H9 (cell line): Measurements from ENCODE around the gene MAP2K7. TPM values are rescaled to one million over a fixed set of nuclear protein-coding genes. Genes with fewer than 3 reads are reported as not detected.
A peak's percentile ranks its signal among the peaks of the same experiment; 100 is the strongest.

Source experiments
- DNase-seq: peaks from one replicate; pipeline ENCODE4 v3.0.0-alpha.2; 2017
- H2AFZ ChIP-seq: one replicate; pipeline ENCODE4 v1.6.1; 2013; ENCODE audit warnings: mild to moderate bottlenecking, low read length, control low read depth, moderate library complexity
- H2AK5ac ChIP-seq: 2 replicates; pipeline ENCODE4 v1.6.1; 2013; ENCODE audit warnings: low read length, control low read depth, mixed read lengths; ENCODE audit not compliant: insufficient read length
- H2BK120ac ChIP-seq: one replicate; pipeline ENCODE4 v1.6.1; 2013; ENCODE audit warnings: low read depth, mild to moderate bottlenecking, low read length, control low read depth, inconsistent platforms; ENCODE audit not compliant: poor library complexity, severe bottlenecking
- H2BK12ac ChIP-seq: 2 replicates; pipeline ENCODE4 v1.6.1; 2013; ENCODE audit warnings: low read length, control low read depth, mixed read lengths, low read depth; ENCODE audit not compliant: insufficient read length
- H2BK15ac ChIP-seq: 2 replicates; pipeline ENCODE4 v1.6.1; 2013; ENCODE audit warnings: low read depth, low read length, control low read depth
- H2BK20ac ChIP-seq: one replicate; pipeline ENCODE4 v1.6.1; 2013; ENCODE audit warnings: low read depth, mild to moderate bottlenecking, low read length, control low read depth, inconsistent platforms; ENCODE audit not compliant: poor library complexity, severe bottlenecking
- H2BK5ac ChIP-seq: 2 replicates; pipeline ENCODE4 v1.6.1; 2013; ENCODE audit warnings: low read length, control low read depth, mixed read lengths; ENCODE audit not compliant: insufficient read length
- H3K14ac ChIP-seq: 2 replicates; pipeline ENCODE4 v1.6.1; 2013; ENCODE audit warnings: low read length, control low read depth; ENCODE audit not compliant: insufficient read depth
- H3K18ac ChIP-seq: 2 replicates; pipeline ENCODE4 v1.6.1; 2013; ENCODE audit warnings: low read depth, mild to moderate bottlenecking, mixed read lengths, low read length, control low read depth; ENCODE audit not compliant: insufficient read length
- H3K23ac ChIP-seq: 2 replicates; pipeline ENCODE4 v1.6.1; 2013; ENCODE audit warnings: low read length, control low read depth, mixed read lengths, low read depth; ENCODE audit not compliant: insufficient read length
- H3K23me2 ChIP-seq: 2 replicates; pipeline ENCODE4 v1.6.1; 2013; ENCODE audit warnings: low read depth, mild to moderate bottlenecking, mixed read lengths, low read length, control low read depth; ENCODE audit not compliant: insufficient read length, poor library complexity, severe bottlenecking
- H3K27ac ChIP-seq: 2 replicates; pipeline ENCODE4 v1.5.1; 2013; ENCODE audit warnings: low read length, control low read depth, mixed read lengths, low read depth; ENCODE audit not compliant: insufficient read length
- H3K27me3 ChIP-seq: 2 replicates; pipeline ENCODE4 v1.6.1; 2013; ENCODE audit warnings: low read length, control low read depth, inconsistent platforms; ENCODE audit not compliant: insufficient read depth
- H3K4ac ChIP-seq: 2 replicates; pipeline ENCODE4 v1.6.1; 2013; ENCODE audit warnings: low read depth, mild to moderate bottlenecking, control low read depth, inconsistent platforms, low read length, moderate library complexity
- H3K4me1 ChIP-seq: 2 replicates; pipeline ENCODE4 v1.6.1; 2013; ENCODE audit warnings: low read length, control low read depth, inconsistent platforms; ENCODE audit not compliant: insufficient read depth
- H3K4me2 ChIP-seq: 2 replicates; pipeline ENCODE4 v1.6.1; 2013; ENCODE audit warnings: low read length, control low read depth, mixed read lengths; ENCODE audit not compliant: insufficient read length, insufficient read depth
- H3K56ac ChIP-seq: 2 replicates; pipeline ENCODE4 v1.6.1; 2013; ENCODE audit warnings: low read depth, mild to moderate bottlenecking, mixed read lengths, low read length, control low read depth; ENCODE audit not compliant: insufficient read length
- H3K79me1 ChIP-seq: 2 replicates; pipeline ENCODE4 v1.6.1; 2013; ENCODE audit warnings: low read depth, mild to moderate bottlenecking, moderate library complexity, low read length, control low read depth, inconsistent platforms; ENCODE audit not compliant: insufficient read depth, poor library complexity, severe bottlenecking
- H3K79me2 ChIP-seq: 2 replicates; pipeline ENCODE4 v1.6.1; 2013; ENCODE audit warnings: low read length, control low read depth, inconsistent platforms; ENCODE audit not compliant: insufficient read depth
- H3K9ac ChIP-seq: 2 replicates; pipeline ENCODE4 v1.6.1; 2013; ENCODE audit warnings: low read length, control low read depth, mixed read lengths; ENCODE audit not compliant: insufficient read length; ENCODE audit errors: extremely low read depth
- H3K9me3 ChIP-seq: one replicate; pipeline ENCODE4 v1.6.1; 2013; ENCODE audit warnings: low read depth, low read length, inconsistent platforms; ENCODE audit not compliant: control insufficient read depth
- H3T11ph ChIP-seq: one replicate; pipeline ENCODE4 v1.6.1; 2013; ENCODE audit warnings: mild to moderate bottlenecking, low read length, control low read depth, inconsistent platforms
- H4K20me1 ChIP-seq: one replicate; pipeline ENCODE4 v1.6.1; 2013; ENCODE audit not compliant: control insufficient read depth, insufficient read length, insufficient read depth
- H4K5ac ChIP-seq: 2 replicates; pipeline ENCODE4 v1.6.1; 2013; ENCODE audit warnings: low read depth, mild to moderate bottlenecking, mixed read lengths, low read length, control low read depth; ENCODE audit not compliant: insufficient read length
- H4K8ac ChIP-seq: replicated peaks from 2 replicates; pipeline ENCODE4 v1.6.1; 2013; ENCODE audit warnings: low read length, control low read depth, mixed read lengths, low read depth; ENCODE audit not compliant: insufficient read length
- H4K91ac ChIP-seq: 2 replicates; pipeline ENCODE4 v1.6.1; 2013; ENCODE audit warnings: low read depth, mild to moderate bottlenecking, moderate library complexity, mixed read lengths, low read length, control low read depth; ENCODE audit not compliant: insufficient read length
- H3K27ac Mint-ChIP-seq, 3 experiments: 2 replicates in 2 of 3; 3 replicates in 1 of 3; pipeline ENCODE4 v1.8.0; 2020 to 2021; ENCODE audit warnings: mixed read lengths in 3 of 3, mild to moderate bottlenecking in 1 of 3, moderate library complexity in 1 of 3
- H3K27me3 Mint-ChIP-seq: 2 replicates; pipeline ENCODE4 v1.8.0; 2021; ENCODE audit warnings: low read depth, mild to moderate bottlenecking, moderate library complexity, mixed read lengths
- H3K36me3 Mint-ChIP-seq, 3 experiments: 2 replicates in 2 of 3; 3 replicates in 1 of 3; pipeline ENCODE4 v1.8.0; 2020 to 2021; ENCODE audit warnings: low read depth in 3 of 3, mixed read lengths in 3 of 3; ENCODE audit not compliant: insufficient read depth in 1 of 3
- H3K4me1 Mint-ChIP-seq, 2 experiments: 2 replicates each; pipeline ENCODE4 v1.8.0; 2020; ENCODE audit warnings: mixed read lengths in 2 of 2
- H3K4me3 Mint-ChIP-seq, 2 experiments: 2 replicates in 1 of 2; 3 replicates in 1 of 2; pipeline ENCODE4 v1.8.0; 2020 to 2021; ENCODE audit warnings: mild to moderate bottlenecking in 2 of 2, mixed read lengths in 2 of 2, moderate library complexity in 1 of 2
- H3K9me3 Mint-ChIP-seq, 2 experiments: 2 replicates in 1 of 2; 3 replicates in 1 of 2; pipeline ENCODE4 v1.8.0; 2020; ENCODE audit warnings: mild to moderate bottlenecking in 2 of 2, mixed read lengths in 2 of 2, moderate library complexity in 1 of 2
- WGBS: extraction: QIAGEN DNeasy Blood & Tissue Kit; methylation state at CpG from one replicate; pipeline ENCODE4 v1.1.7; 2013; ENCODE audit warnings: missing lambda C conversion rate, low lambda C conversion rate, mixed read lengths; ENCODE audit not compliant: insufficient read length; ENCODE audit errors: extremely low coverage; 5-methylcytosine and 5-hydroxymethylcytosine counted together
- total RNA-seq: library from RNA; stranded (reverse); gene quantifications from 2 replicates; pipeline ENCODE4 v1.2.1, GENCODE V29; 2021
- TF ChIP-seq, protein P1 (sequence below): fragments of 200-600 bp; sonication (generic); conservative IDR thresholded peaks from 3 replicates; pipeline ENCODE4 v1.8.0; 2021; ENCODE audit warnings: antibody characterized with exemption, mild to moderate bottlenecking

The MAP2K7 gene
- total RNA-seq, 1 experiment from 2014 or later: 48.1 TPM

DNA sequence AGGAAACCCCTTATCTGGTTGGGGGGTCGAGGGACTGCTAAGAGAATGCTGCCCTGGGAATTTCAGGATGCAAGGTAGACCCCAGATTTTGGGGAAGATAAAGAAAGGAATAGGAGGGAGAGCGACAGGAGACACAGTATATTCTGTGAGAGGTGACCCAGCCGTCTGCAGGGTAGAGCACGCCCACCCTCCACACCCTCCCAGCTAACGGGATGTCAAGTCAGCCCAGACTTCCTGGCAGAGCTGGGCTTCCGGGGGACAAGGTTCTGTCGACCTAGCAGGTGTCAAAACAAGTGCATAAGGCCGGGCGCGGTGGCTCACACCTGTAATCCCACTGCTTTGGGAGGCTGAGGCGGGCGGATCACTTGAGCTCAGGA is 28.8 kb upstream of the MAP2K7 start:
- Histone ChIP-seq H3K14ac (no peak overlapping the region), H3K9me3 (no peaks in the 10 kb centered on the region), H2BK12ac (no peak overlapping the region), H3K9ac (no peak overlapping the region), H4K5ac (no peak overlapping the region), H3K23ac (no peak overlapping the region), H2AFZ (peak overlapping the region; percentile 22), H2BK15ac (no peak overlapping the region; the same call in 1 of the 2 replicates), H3K27ac (no peak overlapping the region), H3K4ac (no peak overlapping the region), H3K4me2 (peak overlapping the region; percentile 62), H3K27me3 (peaks cover 1% of the 10 kb centered on the region; the same call in 1 of the 2 replicates), H3K56ac (no peak overlapping the region), H4K91ac (no peak overlapping the region), H2BK120ac (no peak overlapping the region), H3K23me2 (peaks cover 9% of the 10 kb centered on the region), H2AK5ac (no peak overlapping the region), H2BK5ac (no peak overlapping the region), H3K18ac (no peak overlapping the region), H3K4me1 (no peaks in the 10 kb centered on the region; the same call in 1 of the 2 replicates), H2BK20ac (no peak overlapping the region), H3K79me2 (no peaks in the 10 kb centered on the region), H4K8ac (no peak overlapping the region), H3K79me1 (no peaks in the 10 kb centered on the region), H3T11ph (no peak overlapping the region), H4K20me1 (no peaks in the 10 kb centered on the region)
- Mint-ChIP-seq H3K27me3 (peaks cover 12% of the 10 kb centered on the region), H3K4me3 (peak overlapping the region; percentile 73 to 84), H3K9me3 (no peaks in the 10 kb centered on the region), H3K4me1 (peaks cover 17 to 26% of the 10 kb centered on the region in 2 experiments), H3K27ac (peak overlapping the region in 1 of 3 experiments; percentile 90; a peak in 2 of 7 replicates), H3K36me3 (peaks cover 0 to 6% (median 5%) of the 10 kb centered on the region in 3 experiments; a peak in 4 of 7 replicates)
- no peak for DNase-seq
- TF ChIP-seq, protein P1, sequence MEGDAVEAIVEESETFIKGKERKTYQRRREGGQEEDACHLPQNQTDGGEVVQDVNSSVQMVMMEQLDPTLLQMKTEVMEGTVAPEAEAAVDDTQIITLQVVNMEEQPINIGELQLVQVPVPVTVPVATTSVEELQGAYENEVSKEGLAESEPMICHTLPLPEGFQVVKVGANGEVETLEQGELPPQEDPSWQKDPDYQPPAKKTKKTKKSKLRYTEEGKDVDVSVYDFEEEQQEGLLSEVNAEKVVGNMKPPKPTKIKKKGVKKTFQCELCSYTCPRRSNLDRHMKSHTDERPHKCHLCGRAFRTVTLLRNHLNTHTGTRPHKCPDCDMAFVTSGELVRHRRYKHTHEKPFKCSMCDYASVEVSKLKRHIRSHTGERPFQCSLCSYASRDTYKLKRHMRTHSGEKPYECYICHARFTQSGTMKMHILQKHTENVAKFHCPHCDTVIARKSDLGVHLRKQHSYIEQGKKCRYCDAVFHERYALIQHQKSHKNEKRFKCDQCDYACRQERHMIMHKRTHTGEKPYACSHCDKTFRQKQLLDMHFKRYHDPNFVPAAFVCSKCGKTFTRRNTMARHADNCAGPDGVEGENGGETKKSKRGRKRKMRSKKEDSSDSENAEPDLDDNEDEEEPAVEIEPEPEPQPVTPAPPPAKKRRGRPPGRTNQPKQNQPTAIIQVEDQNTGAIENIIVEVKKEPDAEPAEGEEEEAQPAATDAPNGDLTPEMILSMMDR: peak; percentile 24; the same call in 1 of the 3 replicates
- no CpG with 5 or more reads among the region's 12 CpGs for WGBS
